GM23338 (cell line): ENCODE data around the gene DHX8. TPM values are rescaled to one million over a fixed set of nuclear protein-coding genes. Genes with fewer than 3 reads are reported as not detected.
A peak's percentile ranks its signal among the peaks of the same experiment; 100 is the strongest.

ENCODE experiments used
- ATAC-seq: fragments of 200-7000 bp; cut with Tn5 transposase; 3 replicates; pipeline ENCODE4 v1.9.1; 2020
- DNase-seq: peaks from one replicate; pipeline ENCODE4 v3.0.0-alpha.2; 2015; ENCODE audit warnings: low spot score
- H2AFZ ChIP-seq: fragments of 200-600 bp; sonication (generic); 2 replicates; pipeline ENCODE4 v1.8.0; 2016; ENCODE audit warnings: antibody characterized with exemption, mild to moderate bottlenecking, moderate library complexity
- H3F3A ChIP-seq: fragments of 200-600 bp; sonication (generic); replicated peaks from 2 replicates; pipeline ENCODE4 v1.8.0; 2017; ENCODE audit warnings: antibody characterized with exemption, mixed run types, low read depth
- H3K27ac ChIP-seq: fragments of 200-600 bp; sonication (generic); 2 replicates; pipeline ENCODE4 v1.6.1; 2016; ENCODE audit warnings: low read depth
- H3K27me3 ChIP-seq: fragments of 200-600 bp; sonication (generic); 2 replicates; pipeline ENCODE4 v1.8.0; 2016; ENCODE audit warnings: mild to moderate bottlenecking, mixed run types, moderate library complexity; ENCODE audit not compliant: insufficient read depth
- H3K36me3 ChIP-seq: fragments of 200-600 bp; sonication (generic); 2 replicates; pipeline ENCODE4 v1.8.0; 2016; ENCODE audit warnings: mild to moderate bottlenecking; ENCODE audit not compliant: insufficient read depth
- H3K4me1 ChIP-seq: fragments of 200-600 bp; sonication (generic); 2 replicates; pipeline ENCODE4 v1.8.0; 2016; ENCODE audit warnings: mild to moderate bottlenecking, moderate library complexity; ENCODE audit not compliant: insufficient read depth
- H3K4me2 ChIP-seq: fragments of 200-600 bp; sonication (generic); 2 replicates; pipeline ENCODE4 v1.7.1; 2017; ENCODE audit warnings: mixed run types
- H3K4me3 ChIP-seq: fragments of 200-600 bp; sonication (generic); 2 replicates; pipeline ENCODE4 v1.6.1; 2016; ENCODE audit warnings: mixed run types
- H3K79me2 ChIP-seq: fragments of 200-600 bp; sonication (generic); replicated peaks from 2 replicates; pipeline ENCODE4 v1.8.0; 2017; ENCODE audit warnings: mild to moderate bottlenecking; ENCODE audit not compliant: insufficient read depth
- H3K9me2 ChIP-seq: fragments of 200-600 bp; sonication (generic); 2 replicates; pipeline ENCODE4 v1.8.0; 2017; ENCODE audit not compliant: insufficient read depth
- H4K20me1 ChIP-seq: fragments of 200-600 bp; sonication (generic); replicated peaks from 2 replicates; pipeline ENCODE4 v1.8.0; 2017; ENCODE audit warnings: mild to moderate bottlenecking; ENCODE audit not compliant: insufficient read depth
- H3K27ac Mint-ChIP-seq: 2 replicates; pipeline ENCODE4 v1.8.0; 2020; ENCODE audit warnings: inconsistent platforms, mild to moderate bottlenecking, moderate library complexity, mixed read lengths
- H3K27me3 Mint-ChIP-seq: 3 replicates; pipeline ENCODE4 v1.8.0; 2022; ENCODE audit warnings: low read depth, mild to moderate bottlenecking, moderate library complexity, mixed read lengths, inconsistent platforms; ENCODE audit not compliant: insufficient read depth, poor library complexity
- H3K36me3 Mint-ChIP-seq: 3 replicates; pipeline ENCODE4 v1.8.0; 2021; ENCODE audit warnings: low read depth, mild to moderate bottlenecking, inconsistent platforms, moderate library complexity, mixed read lengths
- H3K4me1 Mint-ChIP-seq: 3 replicates; pipeline ENCODE4 v1.8.0; 2020; ENCODE audit warnings: mild to moderate bottlenecking, inconsistent platforms, mixed read lengths
- H3K4me3 Mint-ChIP-seq: 3 replicates; pipeline ENCODE4 v1.8.0; 2021; ENCODE audit warnings: moderate library complexity, mild to moderate bottlenecking, inconsistent platforms, mixed read lengths
- H3K9me3 Mint-ChIP-seq: 3 replicates; pipeline ENCODE4 v1.8.0; 2020; ENCODE audit warnings: moderate library complexity, mild to moderate bottlenecking, inconsistent platforms, mixed read lengths
- NANOG ChIP-seq: IDR thresholded peaks from 2 replicates; pipeline ENCODE4 v1.6.1; 2016; ENCODE audit warnings: antibody characterized with exemption, borderline replicate concordance
- POLR2AphosphoS5 ChIP-seq: IDR thresholded peaks from 2 replicates; pipeline ENCODE4 v1.6.1; 2016; ENCODE audit warnings: antibody characterized with exemption, low read depth
- REST ChIP-seq: IDR thresholded peaks from one replicate; pipeline ENCODE4 v1.6.1; 2018; ENCODE audit warnings: antibody characterized with exemption; ENCODE audit not compliant: unreplicated experiment
- ZNF462 ChIP-seq: fragments of 250-450 bp; sonication (Bioruptor Pico); IDR thresholded peaks from 2 replicates; pipeline ENCODE4 v1.5.0; 2020; ENCODE audit warnings: mild to moderate bottlenecking, moderate library complexity
- polyA plus RNA-seq: library from polyadenylated mRNA; unstranded; fragments of >200 nt; fragmentation: Nextera tagmentation; extraction: Ambion mirVana; gene quantifications from 2 replicates; pipeline ENCODE4 v1.2.1, GENCODE V29; 2016
- total RNA-seq: library from RNA; depleted of rRNA; stranded (reverse); fragments of >200 nt; shearing (Covaris generic); gene quantifications from 2 replicates; pipeline ENCODE4 v1.2.3, GENCODE V29; 2014

The DHX8 gene
- total and polyA plus RNA-seq, 2 experiments from 2014 or later = 35.3 to 81.1 TPM

- H3K27ac Mint-ChIP-seq = no peak overlapping the region
- H3F3A ChIP-seq = no peaks in the 10 kb centered on the region
- H3K4me3 Mint-ChIP-seq = no peak overlapping the region
These were observed 14.6 kb upstream of the DHX8 start for GRCh38 chr17:43469145-43469544.

GRCh38 chr17:43471585-43472160 lies 12.1 kb upstream of the DHX8 start:
- Histone ChIP-seq H3K79me2 (no peaks in the 10 kb centered on the region), H2AFZ (no peak overlapping the region), H3K4me1 (no peaks in the 10 kb centered on the region), H4K20me1 (no peaks in the 10 kb centered on the region), H3K4me3 (no peak overlapping the region), H3K9me2 (no peaks in the 10 kb centered on the region), H3K4me2 (no peak overlapping the region), H3F3A (no peaks in the 10 kb centered on the region), H3K36me3 (no peaks in the 10 kb centered on the region), H3K27me3 (no peaks in the 10 kb centered on the region), H3K27ac (no peak overlapping the region)
- Mint-ChIP-seq H3K27ac (no peak overlapping the region), H3K36me3 (no peaks in the 10 kb centered on the region), H3K4me1 (no peaks in the 10 kb centered on the region), H3K9me3 (no peaks in the 10 kb centered on the region), H3K4me3 (no peak overlapping the region), H3K27me3 (peaks cover 4% of the 10 kb centered on the region)
- no peak for ATAC-seq
- DNase-seq = no peak
- TF ChIP-seq REST = no peak

More at GRCh38 chr17:43469145-43469544, 14.6 kb upstream of the DHX8 start:
- Mint-ChIP-seq H3K36me3 (no peaks in the 10 kb centered on the region), H3K4me1 (no peaks in the 10 kb centered on the region), H3K9me3 (no peaks in the 10 kb centered on the region), H3K27me3 (no peaks in the 10 kb centered on the region)
- no peaks in the 10 kb centered on the region for H3K36me3 ChIP-seq
- H3K27me3 ChIP-seq = no peaks in the 10 kb centered on the region
- H3K79me2 ChIP-seq = no peaks in the 10 kb centered on the region
- DNase-seq = no peak
- peak overlapping the region; percentile 66; the same call in 1 of the 2 replicates for H2AFZ ChIP-seq
- TF ChIP-seq NANOG = no peak
- no peaks in the 10 kb centered on the region for H3K9me2 ChIP-seq
- no peaks in the 10 kb centered on the region for H3K4me1 ChIP-seq
- no peak overlapping the region for H3K27ac ChIP-seq
- H3K4me3 ChIP-seq = no peak overlapping the region
- H3K4me2 ChIP-seq = no peak overlapping the region
- no peak for ATAC-seq
- H4K20me1 ChIP-seq = no peaks in the 10 kb centered on the region

GRCh38 chr17:43475494-43476089 lies 8.2 kb upstream of the DHX8 start:
- ATAC-seq (no peak), DNase-seq (no peak)
- Mint-ChIP-seq H3K4me3 (no peak overlapping the region), H3K27me3 (peaks cover 4% of the 10 kb centered on the region), H3K36me3 (no peaks in the 10 kb centered on the region), H3K27ac (no peak overlapping the region), H3K9me3 (no peaks in the 10 kb centered on the region), H3K4me1 (peaks cover 9% of the 10 kb centered on the region; the same call in 2 of the 3 replicates)
- no peak for TF ChIP-seq ZNF462
- TF ChIP-seq POLR2AphosphoS5 = no peak
- no peaks in the 10 kb centered on the region for H3K36me3 ChIP-seq
- no peaks in the 10 kb centered on the region for H3F3A ChIP-seq
- no peak overlapping the region for H3K4me2 ChIP-seq
- H3K4me1 ChIP-seq = no peaks in the 10 kb centered on the region
- H3K27ac ChIP-seq = no peak overlapping the region
- H3K79me2 ChIP-seq = no peaks in the 10 kb centered on the region
- no peak overlapping the region for H3K4me3 ChIP-seq
- no peaks in the 10 kb centered on the region for H4K20me1 ChIP-seq
- H3K27me3 ChIP-seq = no peaks in the 10 kb centered on the region
- H2AFZ ChIP-seq = peak overlapping the region; percentile 66
- no peaks in the 10 kb centered on the region for H3K9me2 ChIP-seq
